Lung (tissue), 16 donors: Measurements from ENCODE around the gene ARHGEF4. TPM values are rescaled to one million over a fixed set of nuclear protein-coding genes. Genes with fewer than 3 reads are reported as not detected.
A peak's percentile ranks its signal among the peaks of the same experiment; 100 is the strongest.

Experiments
- ATAC-seq: fragments of 200-7000 bp; cut with Tn5 transposase; one replicate; pipeline ENCODE4 v1.9.1; 2020; ENCODE audit warnings: moderate number of reproducible peaks; ENCODE audit not compliant: insufficient read depth, low FRiP score
- DNase-seq, 3 donors: peaks; one replicate each; pipeline ENCODE4 v3.0.0-alpha.2; 2013 to 2017
- H3K27ac ChIP-seq, 2 donors: one replicate each; pipeline ENCODE4 v1.5.1; 2013; ENCODE audit warnings: mild to moderate bottlenecking in 2 of 2, moderate library complexity in 2 of 2, control low read depth in 1 of 2, inconsistent platforms in 1 of 2, low read depth in 1 of 2, low read length in 1 of 2
- H3K27me3 ChIP-seq, 3 donors: one replicate each; pipeline ENCODE4 v1.5.1; 2013; ENCODE audit warnings: low read length in 2 of 3; ENCODE audit not compliant: control insufficient read depth in 3 of 3, insufficient read depth in 3 of 3
- H3K36me3 ChIP-seq, 4 donors: one replicate each; pipeline ENCODE4 v1.5.1; 2013; ENCODE audit warnings: low read length in 4 of 4, mild to moderate bottlenecking in 1 of 4, moderate library complexity in 1 of 4; ENCODE audit not compliant: control insufficient read depth in 4 of 4, insufficient read depth in 4 of 4
- H3K4me1 ChIP-seq, 5 donors: one replicate each; pipeline ENCODE4 v1.5.1; 2013; ENCODE audit warnings: low read length in 5 of 5, mild to moderate bottlenecking in 2 of 5, moderate library complexity in 1 of 5; ENCODE audit not compliant: control insufficient read depth in 5 of 5, insufficient read depth in 5 of 5
- H3K4me3 ChIP-seq: one replicate; pipeline ENCODE4 v1.5.1; 2013; ENCODE audit warnings: mild to moderate bottlenecking, control low read depth, moderate library complexity
- H3K9ac ChIP-seq, 2 donors: one replicate each; pipeline ENCODE4 v1.5.1; 2013; ENCODE audit warnings: low read length in 2 of 2, control low read depth in 1 of 2; ENCODE audit not compliant: insufficient read depth in 1 of 2
- H3K9me3 ChIP-seq, 4 donors: one replicate each; pipeline ENCODE4 v1.5.1; 2013; ENCODE audit warnings: low read length in 3 of 4, mild to moderate bottlenecking in 1 of 4, moderate library complexity in 1 of 4; ENCODE audit not compliant: control insufficient read depth in 4 of 4, insufficient read depth in 3 of 4
- WGBS, 2 donors: extraction: QIAGEN DNeasy Blood & Tissue Kit; methylation state at CpG; one replicate each; pipeline ENCODE4 v1.1.7; 2013; 5-methylcytosine and 5-hydroxymethylcytosine counted together
- long read RNA-seq, 5 donors: transcript quantifications; one replicate each; lab custom pipeline, GENCODE V29; 2026
- polyA plus RNA-seq, 2 donors: library from polyadenylated mRNA; stranded (reverse); fragments of 200-250 nt; gene quantifications; one replicate each; pipeline ENCODE4 v1.2.1, GENCODE V29; 2013
- total RNA-seq, 2 donors: library from RNA; depleted of rRNA in 1 of 2; stranded (reverse); fragments of >200 nt in 1 of 2; gene quantifications; one replicate each; pipeline ENCODE4 v1.2.1, GENCODE V29; 2014 to 2021
- TF ChIP-seq, protein P1 (sequence below): IDR thresholded peaks from 2 replicates; pipeline ENCODE4 v1.5.1; 2012; ENCODE audit warnings: mild to moderate bottlenecking; ENCODE audit errors: control extremely low read depth, extremely low read depth
- donor health status: control.
- donor health status: control.
- donor health status: Bipolar disorder and iron deficiency.
- donor health status: healthy.
- donor health status: DM: yes; HTN: yes; CAD: no.

Gene ARHGEF4, protein sequence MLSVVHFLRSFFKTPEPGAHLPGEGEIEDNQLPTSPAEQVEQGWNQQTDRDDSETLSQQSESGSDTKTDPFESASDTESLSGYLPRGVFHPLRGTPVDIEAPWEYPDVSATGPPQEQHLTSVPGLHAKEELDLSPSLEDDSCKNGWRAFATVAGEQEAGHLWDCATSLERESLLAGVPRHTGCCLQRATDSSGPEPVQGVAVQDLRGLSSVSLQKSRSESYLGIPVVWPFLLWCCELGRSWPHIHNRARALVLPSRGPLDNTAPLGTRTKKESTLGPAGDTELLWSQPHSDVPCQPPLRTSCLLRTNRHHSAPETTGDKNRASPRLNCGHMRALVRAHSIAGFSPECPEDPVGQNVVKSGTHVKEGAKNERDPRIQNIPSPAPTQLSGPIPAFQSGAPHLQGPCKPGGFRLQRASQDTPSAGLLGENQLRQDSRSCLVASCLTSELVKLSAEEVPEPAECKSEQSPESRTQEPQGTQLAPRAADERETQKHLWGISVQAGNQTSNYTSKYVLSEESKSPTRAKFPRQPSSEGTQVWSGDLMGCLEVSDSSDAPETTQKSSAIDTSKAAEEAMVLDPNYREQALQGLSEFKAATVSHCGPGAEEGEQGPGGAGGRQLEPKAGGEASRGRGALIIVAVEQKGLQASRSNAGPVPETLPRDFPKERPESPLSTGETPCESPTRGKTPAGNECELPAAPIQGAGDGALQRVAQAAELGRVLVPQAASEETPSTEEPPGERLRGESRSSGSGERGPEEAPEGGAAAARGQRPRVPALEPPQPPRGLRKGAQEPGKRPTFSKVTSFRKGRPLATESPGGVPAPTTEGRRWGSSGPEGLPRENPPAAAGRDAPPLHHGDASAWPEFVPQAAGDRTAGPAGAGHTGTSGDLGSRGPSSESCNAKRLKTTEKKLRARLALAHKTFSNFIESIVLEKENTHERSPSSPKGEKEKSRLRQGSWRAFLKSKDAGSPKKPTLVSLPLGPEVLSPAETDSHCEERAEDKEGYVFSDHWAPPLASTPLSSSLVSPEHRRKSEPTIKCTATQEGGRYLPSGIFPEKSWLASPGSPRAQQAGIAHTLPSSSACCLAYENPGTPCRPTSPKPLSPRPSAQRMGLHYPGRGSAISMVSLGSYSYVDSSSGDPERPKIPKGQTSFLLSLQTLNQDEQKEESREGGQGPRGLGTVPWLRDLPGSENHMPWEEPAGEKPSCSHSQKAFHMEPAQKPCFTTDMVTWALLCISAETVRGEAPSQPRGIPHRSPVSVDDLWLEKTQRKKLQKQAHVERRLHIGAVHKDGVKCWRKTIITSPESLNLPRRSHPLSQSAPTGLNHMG (N-terminal part only)
- total RNA-seq (10 to 100 TPM in 1 of 2 donors, 1 to 10 TPM in 1; 8.1 to 15.9 TPM), polyA plus RNA-seq (1 to 10 TPM; 1.8 to 5.8 TPM)
- long read RNA-seq, donor 1, partial matches to known transcripts = 72 of 73 reads
- long read RNA-seq, donor 1, other reads (novel, unspliced or antisense) = 0 of 73 reads
- long read RNA-seq, donor 2 = 0 reads
- long read RNA-seq, donor 3 = 0 reads
- long read RNA-seq, donor 4 = 0 reads
- long read RNA-seq, donor 5, partial matches to known transcripts = 0 of 1 reads
- long read RNA-seq, donor 5, other reads (novel, unspliced or antisense) = 0 of 1 reads

DNA sequence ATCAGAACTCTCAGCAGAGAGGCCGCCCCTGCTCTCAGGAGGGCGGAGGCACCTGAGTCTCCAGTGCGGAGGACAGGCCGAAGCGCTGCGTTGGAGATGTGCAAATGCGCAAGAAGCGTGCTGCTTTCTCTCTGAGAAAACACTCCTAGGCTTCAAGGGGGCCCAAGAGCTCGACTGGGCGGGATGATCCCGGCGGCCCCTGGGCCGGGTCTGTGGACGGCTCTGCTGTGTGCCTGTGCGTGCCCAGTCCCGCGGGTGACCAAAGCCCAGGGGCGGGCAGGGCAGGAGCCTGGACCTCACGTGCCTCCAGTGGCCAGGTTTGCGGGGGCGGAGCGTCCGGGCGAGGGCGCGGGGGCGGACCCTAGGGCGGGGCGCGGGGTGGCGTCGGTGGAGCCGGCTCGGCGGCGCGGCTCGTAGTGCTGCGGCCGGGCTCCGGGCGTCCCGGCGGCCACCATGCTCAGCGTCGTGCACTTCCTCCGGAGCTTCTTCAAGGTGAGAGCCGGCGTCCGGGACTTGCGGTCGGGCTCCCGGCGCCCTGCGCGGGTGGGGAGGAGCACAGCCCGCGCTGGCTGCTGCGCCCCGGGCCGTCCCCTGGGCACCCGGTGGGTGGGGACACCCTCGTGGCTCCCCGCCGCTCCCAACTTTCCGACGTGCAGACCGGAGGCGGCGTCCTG, at the start of gene ARHGEF4:
ARHGEF4 (plus strand) TSS at position 414 of the 674 bp plus-strand sequence; CDS start at position 454, 40 bp downstream.
- DNase-seq (peak in 1 of 3 donors; percentile 20), ATAC-seq (peak; percentile 74)
- H3K36me3 ChIP-seq = no peaks in the 10 kb centered on the region
- no peaks in the 10 kb centered on the region for H3K4me1 ChIP-seq
- H3K27ac ChIP-seq = no peak within 1 kb of the TSS
- peaks cover 0 to 2% (median 0%) of the 10 kb centered on the region in 4 donors for H3K9me3 ChIP-seq
- TF ChIP-seq, protein P1, sequence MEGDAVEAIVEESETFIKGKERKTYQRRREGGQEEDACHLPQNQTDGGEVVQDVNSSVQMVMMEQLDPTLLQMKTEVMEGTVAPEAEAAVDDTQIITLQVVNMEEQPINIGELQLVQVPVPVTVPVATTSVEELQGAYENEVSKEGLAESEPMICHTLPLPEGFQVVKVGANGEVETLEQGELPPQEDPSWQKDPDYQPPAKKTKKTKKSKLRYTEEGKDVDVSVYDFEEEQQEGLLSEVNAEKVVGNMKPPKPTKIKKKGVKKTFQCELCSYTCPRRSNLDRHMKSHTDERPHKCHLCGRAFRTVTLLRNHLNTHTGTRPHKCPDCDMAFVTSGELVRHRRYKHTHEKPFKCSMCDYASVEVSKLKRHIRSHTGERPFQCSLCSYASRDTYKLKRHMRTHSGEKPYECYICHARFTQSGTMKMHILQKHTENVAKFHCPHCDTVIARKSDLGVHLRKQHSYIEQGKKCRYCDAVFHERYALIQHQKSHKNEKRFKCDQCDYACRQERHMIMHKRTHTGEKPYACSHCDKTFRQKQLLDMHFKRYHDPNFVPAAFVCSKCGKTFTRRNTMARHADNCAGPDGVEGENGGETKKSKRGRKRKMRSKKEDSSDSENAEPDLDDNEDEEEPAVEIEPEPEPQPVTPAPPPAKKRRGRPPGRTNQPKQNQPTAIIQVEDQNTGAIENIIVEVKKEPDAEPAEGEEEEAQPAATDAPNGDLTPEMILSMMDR = no peak
- no peak within 1 kb of the TSS for H3K4me3 ChIP-seq
- 4 to 10% methylated on average over 26 to 70 of the region's 70 CpGs for WGBS, 2 donors
- peaks cover 0 to 47% (median 31%) of the 10 kb centered on the region in 3 donors for H3K27me3 ChIP-seq
- H3K9ac ChIP-seq = no peak within 1 kb of the TSS

DNA sequence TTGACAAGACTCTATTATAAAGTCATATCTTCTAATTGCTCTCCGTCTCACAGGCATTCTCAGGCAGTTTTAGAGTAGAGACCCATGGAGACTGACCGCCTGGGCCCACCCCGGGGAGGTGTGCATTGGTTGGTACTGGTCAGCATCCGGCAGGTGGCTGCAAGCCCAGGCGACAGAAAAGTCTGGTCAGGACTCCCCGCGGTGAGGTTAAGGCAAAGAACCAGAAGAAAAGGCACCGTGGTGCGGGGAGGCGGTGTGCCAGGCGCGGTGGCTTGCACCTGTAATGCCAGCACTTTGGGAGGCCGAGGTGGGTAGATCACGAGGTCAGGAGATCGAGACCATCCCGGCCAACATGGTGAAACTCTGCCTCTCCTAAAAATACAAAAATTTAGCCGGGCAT, 48.9 kb upstream of the ARHGEF4 start:
- Histone ChIP-seq H3K4me3 (no peak overlapping the region), H3K9ac (no peak overlapping the region), H3K27ac (no peak overlapping the region), H3K4me1 (no peaks in the 10 kb centered on the region), H3K36me3 (no peaks in the 10 kb centered on the region), H3K9me3 (no peaks in the 10 kb centered on the region), H3K27me3 (peaks cover 0 to 3% (median under 1%) of the 10 kb centered on the region in 3 donors)
- TF ChIP-seq, protein P1 = no peak
- 87 to 88% methylated on average over 17 of the region's 17 CpGs for WGBS, 2 donors
- no peak for ATAC-seq
- no peak for DNase-seq

DNA sequence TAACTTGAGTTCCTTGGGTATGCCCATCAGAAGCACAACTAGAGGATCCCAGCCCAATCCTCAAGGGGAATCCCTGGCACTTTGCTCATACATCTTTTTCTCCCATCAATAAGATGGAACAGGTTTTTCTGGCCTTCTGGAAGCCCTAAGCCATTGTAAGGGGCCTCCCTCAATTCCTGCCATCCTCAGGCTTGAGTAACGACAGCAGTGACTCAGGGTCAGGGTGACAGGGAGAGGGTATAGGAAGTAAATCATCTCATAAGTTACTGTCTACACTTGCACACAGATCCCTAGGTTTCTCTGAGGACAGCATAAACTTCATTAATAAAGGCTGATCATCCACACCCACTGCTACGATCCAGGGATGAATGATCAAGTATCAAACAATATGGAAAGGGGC, 46.4 kb upstream of the ARHGEF4 start:
- H3K4me3 ChIP-seq = no peak overlapping the region
- no peaks in the 10 kb centered on the region for H3K4me1 ChIP-seq
- no peak overlapping the region for H3K27ac ChIP-seq
- H3K36me3 ChIP-seq = no peaks in the 10 kb centered on the region
- WGBS, 2 donors = 74 to 90% methylated on average over 2 of the region's 2 CpGs
- no peaks in the 10 kb centered on the region for H3K9me3 ChIP-seq
- H3K9ac ChIP-seq = no peak overlapping the region
- no peak for ATAC-seq
- no peak for DNase-seq
- peaks cover 0 to 7% (median 0%) of the 10 kb centered on the region in 3 donors for H3K27me3 ChIP-seq
- TF ChIP-seq, protein P1 = no peak
